ENCODE data around the gene CTSC.

- TF ChIP-seq, protein P1, sequence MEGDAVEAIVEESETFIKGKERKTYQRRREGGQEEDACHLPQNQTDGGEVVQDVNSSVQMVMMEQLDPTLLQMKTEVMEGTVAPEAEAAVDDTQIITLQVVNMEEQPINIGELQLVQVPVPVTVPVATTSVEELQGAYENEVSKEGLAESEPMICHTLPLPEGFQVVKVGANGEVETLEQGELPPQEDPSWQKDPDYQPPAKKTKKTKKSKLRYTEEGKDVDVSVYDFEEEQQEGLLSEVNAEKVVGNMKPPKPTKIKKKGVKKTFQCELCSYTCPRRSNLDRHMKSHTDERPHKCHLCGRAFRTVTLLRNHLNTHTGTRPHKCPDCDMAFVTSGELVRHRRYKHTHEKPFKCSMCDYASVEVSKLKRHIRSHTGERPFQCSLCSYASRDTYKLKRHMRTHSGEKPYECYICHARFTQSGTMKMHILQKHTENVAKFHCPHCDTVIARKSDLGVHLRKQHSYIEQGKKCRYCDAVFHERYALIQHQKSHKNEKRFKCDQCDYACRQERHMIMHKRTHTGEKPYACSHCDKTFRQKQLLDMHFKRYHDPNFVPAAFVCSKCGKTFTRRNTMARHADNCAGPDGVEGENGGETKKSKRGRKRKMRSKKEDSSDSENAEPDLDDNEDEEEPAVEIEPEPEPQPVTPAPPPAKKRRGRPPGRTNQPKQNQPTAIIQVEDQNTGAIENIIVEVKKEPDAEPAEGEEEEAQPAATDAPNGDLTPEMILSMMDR (IDR thresholded peaks at IDR 0.05; ENCODE audit: poor library complexity, severe bottlenecking), result no peak
- TF ChIP-seq SMC3 (conservative IDR thresholded peaks at IDR 0.05; ENCODE audit: poor library complexity) (no peak), POLR2AphosphoS5 (IDR thresholded peaks at IDR 0.05) (no peak), MXI1 (conservative IDR thresholded peaks at IDR 0.05; ENCODE audit: poor library complexity, severe bottlenecking) (no peak), RAD21 (conservative IDR thresholded peaks at IDR 0.05) (no peak), TAF1 (IDR thresholded peaks at IDR 0.05; ENCODE audit: low read depth) (no peak)
These were observed 22.0 kb upstream of the CTSC start for GRCh38 chr11:88359541-88359940.
